Measurements from ENCODE around the gene EXPH5.
"Not testable (repeated sequence)": the region's sequence is repeated elsewhere in the genome, so short reads cannot be mapped to it uniquely, and the experiment has no call there.

EXPH5 gene

GRCh38 chr11:108617055-108617454 lies 23.5 kb upstream of the EXPH5 start:
- Mint-ChIP-seq H3K4me3 (no peak overlapping the region), H3K36me3 (peaks cover 2% of the 10 kb centered on the region), H3K27ac (no peak overlapping the region), H3K9me3 (ENCODE audit: low read depth) (no peaks in the 10 kb centered on the region), H3K4me1 (ENCODE audit: low read depth) (peaks cover 11% of the 10 kb centered on the region), H3K27me3 (peaks cover 5% of the 10 kb centered on the region)

GRCh38 chr11:108616549-108616948 lies 23.0 kb upstream of the EXPH5 start:
- Mint-ChIP-seq H3K9me3 (ENCODE audit: low read depth) (no peaks in the 10 kb centered on the region), H3K27ac (no peak overlapping the region), H3K4me1 (ENCODE audit: low read depth) (peaks cover 8% of the 10 kb centered on the region), H3K36me3 (peaks cover 1% of the 10 kb centered on the region), H3K4me3 (no peak overlapping the region), H3K27me3 (peaks cover 5% of the 10 kb centered on the region)

- H3K27me3 Mint-ChIP-seq, result peaks cover 6% of the 10 kb centered on the region
- H3K4me3 Mint-ChIP-seq, result no peak overlapping the region
- no peak overlapping the region for H3K27ac Mint-ChIP-seq
- H3K4me1 Mint-ChIP-seq (ENCODE audit: low read depth), result no peaks in the 10 kb centered on the region
- H3K9me3 Mint-ChIP-seq (ENCODE audit: low read depth), result no peaks in the 10 kb centered on the region
- H3K36me3 Mint-ChIP-seq, result no peaks in the 10 kb centered on the region
Measured at GRCh38 chr11:108614086-108614485, 20.5 kb upstream of the EXPH5 start.

GRCh38 chr11:108609682-108610081 lies 16.1 kb upstream of the EXPH5 start:
- Mint-ChIP-seq H3K36me3 (no peaks in the 10 kb centered on the region), H3K27ac (no peak overlapping the region), H3K4me3 (no peak overlapping the region), H3K9me3 (ENCODE audit: low read depth) (no peaks in the 10 kb centered on the region), H3K27me3 (peaks cover 4% of the 10 kb centered on the region), H3K4me1 (ENCODE audit: low read depth) (no peaks in the 10 kb centered on the region)

GRCh38 chr11:108608548-108608947 lies 15.0 kb upstream of the EXPH5 start:
- no peaks in the 10 kb centered on the region for H3K36me3 Mint-ChIP-seq

GRCh38 chr11:108606495-108607160 lies 13.1 kb upstream of the EXPH5 start:
- Mint-ChIP-seq H3K27ac (no peak overlapping the region), H3K36me3 (no peaks in the 10 kb centered on the region), H3K9me3 (ENCODE audit: low read depth) (no peaks in the 10 kb centered on the region), H3K27me3 (peaks cover 7% of the 10 kb centered on the region), H3K4me1 (ENCODE audit: low read depth) (no peaks in the 10 kb centered on the region), H3K4me3 (no peak overlapping the region)

More at GRCh38 chr11:108608548-108608947, 15.0 kb upstream of the EXPH5 start:
- no peaks in the 10 kb centered on the region for H3K4me1 Mint-ChIP-seq (ENCODE audit: low read depth)
- no peaks in the 10 kb centered on the region for H3K9me3 Mint-ChIP-seq (ENCODE audit: low read depth)
- no peak overlapping the region for H3K4me3 Mint-ChIP-seq
- no peak overlapping the region for H3K27ac Mint-ChIP-seq
- peaks cover 7% of the 10 kb centered on the region for H3K27me3 Mint-ChIP-seq

- H3K27me3 Mint-ChIP-seq, result peaks cover 7% of the 10 kb centered on the region
Measured at GRCh38 chr11:108606070-108606469, 12.5 kb upstream of the EXPH5 start.

GRCh38 chr11:108602818-108603217 lies 9.2 kb upstream of the EXPH5 start:
- not testable (repeated sequence) for H3K9me3 Mint-ChIP-seq (ENCODE audit: low read depth); H3K4me3 Mint-ChIP-seq; H3K36me3 Mint-ChIP-seq; H3K27me3 Mint-ChIP-seq; H3K4me1 Mint-ChIP-seq (ENCODE audit: low read depth); H3K27ac Mint-ChIP-seq

More at GRCh38 chr11:108606070-108606469, 12.5 kb upstream of the EXPH5 start:
- H3K4me3 Mint-ChIP-seq, result no peak overlapping the region
- no peaks in the 10 kb centered on the region for H3K9me3 Mint-ChIP-seq (ENCODE audit: low read depth)
- H3K36me3 Mint-ChIP-seq, result no peaks in the 10 kb centered on the region
- H3K27ac Mint-ChIP-seq, result no peak overlapping the region
- H3K4me1 Mint-ChIP-seq (ENCODE audit: low read depth), result no peaks in the 10 kb centered on the region

GRCh38 chr11:108601150-108601549 lies 7.6 kb upstream of the EXPH5 start:
- no peaks in the 10 kb centered on the region for H3K4me1 Mint-ChIP-seq (ENCODE audit: low read depth)
- no peak overlapping the region for H3K4me3 Mint-ChIP-seq
- no peaks in the 10 kb centered on the region for H3K9me3 Mint-ChIP-seq (ENCODE audit: low read depth)
- H3K27ac Mint-ChIP-seq, result no peak overlapping the region
- H3K27me3 Mint-ChIP-seq, result peaks cover 3% of the 10 kb centered on the region
- H3K36me3 Mint-ChIP-seq, result no peaks in the 10 kb centered on the region

- Mint-ChIP-seq H3K27me3 (peaks cover 3% of the 10 kb centered on the region), H3K4me3 (no peak overlapping the region), H3K4me1 (ENCODE audit: low read depth) (no peaks in the 10 kb centered on the region), H3K36me3 (no peaks in the 10 kb centered on the region), H3K27ac (no peak overlapping the region), H3K9me3 (ENCODE audit: low read depth) (no peaks in the 10 kb centered on the region)
Measured at GRCh38 chr11:108599978-108600377, 6.4 kb upstream of the EXPH5 start.

- Mint-ChIP-seq H3K36me3 (no peaks in the 10 kb centered on the region), H3K9me3 (ENCODE audit: low read depth) (no peaks in the 10 kb centered on the region), H3K27ac (no peak overlapping the region), H3K4me1 (ENCODE audit: low read depth) (peaks cover 6% of the 10 kb centered on the region), H3K4me3 (no peak overlapping the region), H3K27me3 (no peaks in the 10 kb centered on the region)
Measured at GRCh38 chr11:108597736-108598355, 4.3 kb upstream of the EXPH5 start.

- no peaks in the 10 kb centered on the region for H3K36me3 Mint-ChIP-seq
- no peaks in the 10 kb centered on the region for H3K9me3 Mint-ChIP-seq (ENCODE audit: low read depth)
Measured at GRCh38 chr11:108596701-108597100, 3.1 kb upstream of the EXPH5 start.

GRCh38 chr11:108593923-108594434 lies 411 bp upstream of the EXPH5 start:
- H3K36me3 Mint-ChIP-seq, result no peaks in the 10 kb centered on the region
- no peak overlapping the region for H3K27ac Mint-ChIP-seq
- H3K27me3 Mint-ChIP-seq, result no peaks in the 10 kb centered on the region
- H3K9me3 Mint-ChIP-seq (ENCODE audit: low read depth), result no peaks in the 10 kb centered on the region
- peak overlapping the region; percentile 98 for H3K4me3 Mint-ChIP-seq
- peaks cover 17% of the 10 kb centered on the region for H3K4me1 Mint-ChIP-seq (ENCODE audit: low read depth)

More at GRCh38 chr11:108596701-108597100, 3.1 kb upstream of the EXPH5 start:
- Mint-ChIP-seq H3K27ac (no peak overlapping the region), H3K27me3 (no peaks in the 10 kb centered on the region), H3K4me3 (no peak overlapping the region), H3K4me1 (ENCODE audit: low read depth) (peaks cover 17% of the 10 kb centered on the region)

GRCh38 chr11:108592591-108593213 lies 866 bp downstream of the EXPH5 start:
- no peaks in the 10 kb centered on the region for H3K36me3 Mint-ChIP-seq
- H3K9me3 Mint-ChIP-seq (ENCODE audit: low read depth), result no peaks in the 10 kb centered on the region
- no peaks in the 10 kb centered on the region for H3K27me3 Mint-ChIP-seq
- peaks cover 17% of the 10 kb centered on the region for H3K4me1 Mint-ChIP-seq (ENCODE audit: low read depth)
- peak overlapping the region; percentile 98 for H3K4me3 Mint-ChIP-seq
- H3K27ac Mint-ChIP-seq, result peak overlapping the region; percentile 87

GRCh38 chr11:108591893-108592292 lies 1.7 kb downstream of the EXPH5 start:
- Mint-ChIP-seq H3K4me1 (ENCODE audit: low read depth) (peaks cover 17% of the 10 kb centered on the region), H3K4me3 (peak overlapping the region; percentile 98), H3K27me3 (no peaks in the 10 kb centered on the region), H3K27ac (no peak overlapping the region), H3K36me3 (peaks cover 2% of the 10 kb centered on the region), H3K9me3 (ENCODE audit: low read depth) (no peaks in the 10 kb centered on the region)
